Astrocyte (in vitro differentiated cells and primary cell): ENCODE results near the gene EDN3.

ENCODE experiments used
- CTCF ChIP-seq: IDR thresholded peaks from 2 replicates; pipeline ENCODE4 v1.5.1; 2011; ENCODE audit warnings: low read depth, mild to moderate bottlenecking, inconsistent platforms, low read length, moderate library complexity; ENCODE audit not compliant: insufficient read depth
- EZH2 ChIP-seq: IDR thresholded peaks from 2 replicates; pipeline ENCODE4 v1.6.1; 2012; ENCODE audit warnings: mild to moderate bottlenecking, low read length, inconsistent platforms; ENCODE audit not compliant: insufficient read depth

- TF ChIP-seq CTCF = no peak
- no peak for TF ChIP-seq EZH2
Measured at GRCh38 chr20:59352541-59352940, 52.1 kb downstream of the EDN3 start.
